Activated CD8-positive, alpha-beta T cell treated with anti-CD3 and anti-CD28 coated beads, Interleukin-2, amount 10 ng/mL, durations not matched to agents 7 days and 5 days (primary cell): ENCODE results near the gene PRKAR1B. TPM values are rescaled to one million over a fixed set of nuclear protein-coding genes. Genes with fewer than 3 reads are reported as not detected.
"Not testable (repeated sequence)": the region's sequence is repeated elsewhere in the genome, so short reads cannot be mapped to it uniquely, and the experiment has no call there.

Source experiments
- ATAC-seq: fragments of 150-1000 bp; cut with Tn5 transposase; one replicate; pipeline ENCODE4 v1.10.0; 2021; ENCODE audit warnings: moderate library complexity
- CTCF ChIA-PET: fragments of 350-600 bp; sonication (Branson Sonifier 250); formaldehyde crosslinking; loops from one replicate; lab custom pipeline; 2021; ENCODE audit warnings: antibody characterized with exemption; lab: Charles Lee
- POLR2A ChIA-PET: fragments of 350-600 bp; sonication (Branson Sonifier 250); formaldehyde crosslinking; loops from one replicate; lab custom pipeline; 2021; ENCODE audit warnings: antibody characterized with exemption; lab: Charles Lee
- DNase-seq: peaks from one replicate; pipeline ENCODE4 v3.0.0-alpha.2; 2020
- H3K27ac Mint-ChIP-seq: one replicate; pipeline ENCODE4 v1.8.0; 2021; ENCODE audit warnings: mild to moderate bottlenecking, mixed read lengths
- H3K27me3 Mint-ChIP-seq: one replicate; pipeline ENCODE4 v1.8.0; 2021; ENCODE audit warnings: low read depth, mixed read lengths
- H3K36me3 Mint-ChIP-seq: one replicate; pipeline ENCODE4 v1.8.0; 2021; ENCODE audit warnings: low read depth, mixed read lengths
- H3K4me1 Mint-ChIP-seq: one replicate; pipeline ENCODE4 v1.8.0; 2021; ENCODE audit warnings: low read depth, mixed read lengths
- H3K4me3 Mint-ChIP-seq: one replicate; pipeline ENCODE4 v1.8.0; 2021; ENCODE audit warnings: mild to moderate bottlenecking, mixed read lengths
- H3K9me3 Mint-ChIP-seq: one replicate; pipeline ENCODE4 v1.8.0; 2022; ENCODE audit warnings: mixed read lengths; ENCODE audit not compliant: insufficient read depth
- total RNA-seq, 2 experiments: library from RNA; stranded (reverse); gene quantifications; one replicate each; pipeline ENCODE4 v1.2.3, GENCODE V29; 2021

Gene PRKAR1B
- total RNA-seq, 2 experiments from 2014 or later, result 56.5 to 58.2 TPM

GRCh38 chr7:652167-652566 lies 74.9 kb downstream of the PRKAR1B start:
- CTCF ChIA-PET, H3K4me1 Mint-ChIP-seq, H3K27ac Mint-ChIP-seq, H3K4me3 Mint-ChIP-seq, ATAC-seq, H3K9me3 Mint-ChIP-seq, POLR2A ChIA-PET, H3K36me3 Mint-ChIP-seq, DNase-seq, H3K27me3 Mint-ChIP-seq: not testable (repeated sequence)

DNA sequence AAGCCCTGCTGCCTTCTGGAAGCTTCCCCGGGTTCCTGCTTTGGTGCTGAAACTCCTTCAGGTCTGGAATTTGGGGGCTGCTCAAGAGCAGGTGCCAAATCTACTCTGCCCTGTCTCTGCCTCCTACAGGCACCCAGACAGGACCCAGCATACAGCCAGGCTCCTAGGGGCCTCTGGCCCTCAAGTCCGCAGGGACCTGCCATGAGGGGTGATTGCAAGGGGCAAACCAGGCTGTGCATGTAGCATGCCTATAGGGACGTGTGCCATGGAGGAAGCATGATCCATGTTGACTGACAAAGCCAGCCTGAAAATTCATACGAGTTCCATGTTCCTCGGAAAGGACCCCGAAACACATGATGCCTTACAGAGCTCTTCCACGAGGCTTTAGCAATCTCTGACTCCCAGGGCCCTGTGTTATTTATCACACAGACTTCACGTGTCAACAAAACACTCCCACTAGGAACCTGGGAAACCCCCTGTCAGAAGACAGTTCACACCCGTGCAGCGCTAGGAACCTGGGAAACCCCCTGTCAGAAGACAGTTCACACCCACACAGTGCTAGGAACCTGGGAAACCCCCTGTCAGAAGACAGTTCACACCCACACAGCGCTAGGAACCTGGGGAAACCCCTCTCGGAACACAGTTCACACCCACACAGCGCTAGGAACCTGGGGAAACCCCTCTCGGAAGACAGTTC lies 75.9 kb downstream of the PRKAR1B start:
- CTCF ChIA-PET, result no interaction called here
- H3K27ac Mint-ChIP-seq, result no peak overlapping the region

GRCh38 chr7:650339-651031 lies 76.6 kb downstream of the PRKAR1B start:
- peaks cover 4% of the 10 kb centered on the region for H3K36me3 Mint-ChIP-seq
- ChIA-PET CTCF (no interaction called here), POLR2A (no interaction called here)
- no peaks in the 10 kb centered on the region for H3K27me3 Mint-ChIP-seq
- H3K27ac Mint-ChIP-seq, result no peak overlapping the region
- no peaks in the 10 kb centered on the region for H3K9me3 Mint-ChIP-seq
- DNase-seq (no peak), ATAC-seq (no peak)
- H3K4me3 Mint-ChIP-seq, result no peak overlapping the region
- H3K4me1 Mint-ChIP-seq, result no peaks in the 10 kb centered on the region

More for the DNA sequence above, 75.9 kb downstream of the PRKAR1B start:
- Mint-ChIP-seq H3K36me3 (peaks cover 4% of the 10 kb centered on the region), H3K4me3 (no peak overlapping the region), H3K27me3 (no peaks in the 10 kb centered on the region), H3K9me3 (no peaks in the 10 kb centered on the region), H3K4me1 (no peaks in the 10 kb centered on the region)
- POLR2A ChIA-PET, result no interaction called here
- DNase-seq (no peak), ATAC-seq (no peak)

DNA sequence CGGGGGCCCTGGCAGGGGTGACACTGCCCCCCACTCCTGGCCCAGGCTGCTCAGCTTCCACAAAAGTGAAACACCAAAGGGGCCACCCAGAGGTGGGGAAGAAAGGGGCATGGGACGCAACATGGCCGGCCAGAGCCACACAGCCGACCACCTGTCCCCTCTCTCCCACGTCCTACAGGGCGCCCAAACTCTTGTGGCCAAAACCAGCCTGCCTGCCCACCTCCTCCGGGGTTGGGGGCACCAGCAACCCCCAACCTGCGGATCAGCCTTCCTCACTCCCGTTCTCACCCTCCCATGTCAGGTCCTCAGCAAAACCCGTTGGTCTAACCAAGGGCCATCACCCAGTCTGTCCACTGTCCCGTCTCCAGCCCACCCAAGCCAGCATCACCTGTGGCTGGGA lies 80.1 kb downstream of the PRKAR1B start:
- ChIA-PET POLR2A (no interaction called here), CTCF (no interaction called here)
- no peaks in the 10 kb centered on the region for H3K4me1 Mint-ChIP-seq
- H3K36me3 Mint-ChIP-seq, result peaks cover 8% of the 10 kb centered on the region
- no peak for ATAC-seq
- no peak for DNase-seq
- no peaks in the 10 kb centered on the region for H3K9me3 Mint-ChIP-seq
- H3K27ac Mint-ChIP-seq, result no peak overlapping the region
- no peaks in the 10 kb centered on the region for H3K27me3 Mint-ChIP-seq
- H3K4me3 Mint-ChIP-seq, result no peak overlapping the region

DNA sequence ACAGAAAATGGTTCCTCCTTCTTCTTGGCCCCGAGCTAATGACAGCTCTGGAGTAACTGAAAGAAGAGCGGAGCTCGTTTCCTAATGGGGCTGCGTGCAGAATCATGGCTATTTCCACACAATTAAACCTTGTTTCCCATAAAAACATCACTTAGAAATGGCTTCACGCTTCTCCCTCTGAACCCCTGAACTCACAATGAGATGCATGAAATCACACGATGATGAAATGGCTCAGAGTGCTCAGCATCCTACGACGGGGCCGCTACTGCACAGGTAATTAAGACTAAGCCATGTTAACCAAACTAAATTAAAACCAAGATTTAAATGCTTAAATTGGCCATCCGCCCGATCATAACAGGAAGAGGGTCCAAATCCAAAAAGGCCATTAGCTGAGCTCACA lies 80.6 kb downstream of the PRKAR1B start:
- CTCF ChIA-PET, result no interaction called here
- POLR2A ChIA-PET, result no interaction called here
- Mint-ChIP-seq H3K27me3 (no peaks in the 10 kb centered on the region), H3K4me3 (no peak overlapping the region), H3K9me3 (no peaks in the 10 kb centered on the region), H3K4me1 (peaks cover under 1% of the 10 kb centered on the region), H3K27ac (no peak overlapping the region), H3K36me3 (peaks cover 9% of the 10 kb centered on the region)
- no peak for ATAC-seq
- no peak for DNase-seq

DNA sequence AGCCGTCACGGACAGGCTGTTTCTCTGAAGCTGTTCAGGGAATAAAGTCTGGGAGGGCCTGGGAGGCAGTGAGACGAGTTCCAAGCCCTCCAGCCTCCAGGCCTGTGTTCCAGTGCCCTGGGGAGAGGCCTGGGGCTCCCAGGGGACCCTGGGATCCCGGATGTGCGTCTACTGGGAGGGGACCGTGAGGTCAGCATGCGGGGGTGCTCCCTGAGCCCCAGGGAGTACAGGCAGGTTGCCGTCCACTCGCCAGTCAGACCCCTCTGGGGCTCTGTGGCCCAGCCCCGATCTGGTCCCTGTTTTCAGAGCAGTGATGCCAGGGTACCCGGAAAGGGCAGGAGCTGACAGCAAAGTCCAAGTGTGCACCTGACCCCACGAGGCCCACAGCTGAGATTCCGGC lies 81.5 kb downstream of the PRKAR1B start:
- H3K27ac Mint-ChIP-seq, result no peak overlapping the region
- ATAC-seq (no peak), DNase-seq (no peak)
- peaks cover 7% of the 10 kb centered on the region for H3K4me1 Mint-ChIP-seq
- no peaks in the 10 kb centered on the region for H3K27me3 Mint-ChIP-seq
- no peak overlapping the region for H3K4me3 Mint-ChIP-seq
- POLR2A ChIA-PET, result interaction anchor here (0.6 kb wide), 1 partner anchor 266 kb away, joined by 3 read pairs; no protein-coding TSS in a partner anchor
- CTCF ChIA-PET, result no interaction called here
- H3K36me3 Mint-ChIP-seq, result peaks cover 12% of the 10 kb centered on the region
- H3K9me3 Mint-ChIP-seq, result no peaks in the 10 kb centered on the region

DNA sequence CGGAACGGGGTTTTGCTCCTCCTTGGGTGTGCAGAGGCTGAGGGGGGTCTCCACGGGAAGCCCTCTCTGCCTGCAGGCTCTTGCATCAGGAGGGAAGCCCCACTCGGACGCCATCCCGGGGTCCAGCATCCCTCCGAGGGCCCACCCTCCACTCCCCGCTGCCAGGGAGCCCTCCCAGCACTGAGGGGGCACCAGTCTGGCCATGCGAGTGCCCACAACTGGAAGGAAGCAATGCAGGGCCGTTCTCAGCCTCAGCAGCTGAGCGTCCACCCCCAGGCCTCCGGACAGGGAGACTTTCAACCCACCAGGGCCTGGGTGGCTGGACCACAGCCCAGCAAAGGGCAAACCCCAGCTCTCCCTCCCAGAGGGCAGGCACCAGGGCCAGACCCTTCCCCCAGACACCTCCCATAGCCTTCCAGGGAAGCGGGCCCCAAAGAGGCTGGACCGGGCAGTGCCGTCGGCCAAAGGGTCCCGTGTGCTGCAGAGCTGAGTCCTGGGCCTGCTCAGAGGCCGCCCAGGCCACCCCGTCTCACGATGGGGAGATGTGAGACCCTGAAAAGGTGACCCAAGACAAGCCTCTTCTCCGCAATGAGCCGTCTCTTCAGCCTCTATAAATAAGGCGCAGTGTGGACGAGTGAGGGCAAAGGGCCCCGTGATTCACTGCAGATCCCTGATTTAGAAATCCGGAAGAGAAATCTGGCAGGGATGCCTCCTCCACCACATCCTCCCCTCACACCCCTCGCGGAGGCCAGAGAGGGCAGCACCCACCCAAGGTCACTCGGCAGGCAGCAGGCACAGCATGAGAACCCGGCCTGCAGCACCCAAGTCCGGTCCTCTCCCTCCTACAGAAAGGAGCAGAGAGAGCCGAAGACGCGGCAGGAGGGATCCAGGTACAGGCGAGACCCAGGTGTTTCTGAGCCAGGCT lies 82.4 kb downstream of the PRKAR1B start:
- no peak overlapping the region for H3K27ac Mint-ChIP-seq
- H3K36me3 Mint-ChIP-seq, result peaks cover 13% of the 10 kb centered on the region
- DNase-seq (no peak), ATAC-seq (no peak)
- H3K27me3 Mint-ChIP-seq, result no peaks in the 10 kb centered on the region
- peaks cover 12% of the 10 kb centered on the region for H3K4me1 Mint-ChIP-seq
- POLR2A ChIA-PET, result no interaction called here
- H3K4me3 Mint-ChIP-seq, result no peak overlapping the region
- H3K9me3 Mint-ChIP-seq, result no peaks in the 10 kb centered on the region
- CTCF ChIA-PET, result no interaction called here

DNA sequence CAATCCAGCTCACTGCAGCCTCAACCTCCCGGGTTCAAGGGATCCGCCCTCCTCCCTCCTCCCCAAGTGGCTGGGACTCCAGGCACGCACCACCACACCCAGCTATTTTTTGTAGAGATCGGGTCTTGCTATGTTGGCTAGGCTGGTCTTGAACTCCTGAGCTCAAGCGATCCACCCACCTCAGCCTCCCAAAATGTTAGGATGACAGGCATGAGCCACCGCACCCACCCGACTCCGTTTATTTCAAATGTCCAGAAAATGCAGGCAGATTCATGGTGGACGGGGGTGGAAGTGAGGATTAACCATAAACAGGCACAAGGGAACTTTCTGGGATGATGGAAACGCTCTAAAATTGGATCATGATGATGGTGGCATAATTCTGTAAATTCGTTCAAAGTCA lies 85.1 kb downstream of the PRKAR1B start:
- no peaks in the 10 kb centered on the region for H3K9me3 Mint-ChIP-seq
- H3K36me3 Mint-ChIP-seq, result peaks cover 12% of the 10 kb centered on the region
- no peak overlapping the region for H3K27ac Mint-ChIP-seq
- H3K4me3 Mint-ChIP-seq, result no peak overlapping the region
- ATAC-seq (no peak), DNase-seq (no peak)
- ChIA-PET POLR2A (no interaction called here), CTCF (no interaction called here)
- no peaks in the 10 kb centered on the region for H3K27me3 Mint-ChIP-seq
- peaks cover 14% of the 10 kb centered on the region for H3K4me1 Mint-ChIP-seq

- DNase-seq, result no peak
- no peak for ATAC-seq
- Mint-ChIP-seq H3K36me3 (peaks cover 16% of the 10 kb centered on the region), H3K27me3 (no peaks in the 10 kb centered on the region), H3K4me1 (peaks cover 18% of the 10 kb centered on the region), H3K9me3 (no peaks in the 10 kb centered on the region), H3K4me3 (no peak overlapping the region), H3K27ac (no peak overlapping the region)
- POLR2A ChIA-PET, result no interaction called here
- CTCF ChIA-PET, result no interaction called here
These were observed 85.8 kb downstream of the PRKAR1B start for GRCh38 chr7:641269-641671.

GRCh38 chr7:638256-639011 lies 88.6 kb downstream of the PRKAR1B start:
- peaks cover 16% of the 10 kb centered on the region for H3K36me3 Mint-ChIP-seq
- no peak overlapping the region for H3K4me3 Mint-ChIP-seq
- ChIA-PET CTCF (no interaction called here), POLR2A (no interaction called here)
- ATAC-seq (no peak), DNase-seq (no peak)
- no peak overlapping the region for H3K27ac Mint-ChIP-seq
- H3K9me3 Mint-ChIP-seq, result no peaks in the 10 kb centered on the region
- no peaks in the 10 kb centered on the region for H3K27me3 Mint-ChIP-seq
- H3K4me1 Mint-ChIP-seq, result peaks cover 18% of the 10 kb centered on the region

DNA sequence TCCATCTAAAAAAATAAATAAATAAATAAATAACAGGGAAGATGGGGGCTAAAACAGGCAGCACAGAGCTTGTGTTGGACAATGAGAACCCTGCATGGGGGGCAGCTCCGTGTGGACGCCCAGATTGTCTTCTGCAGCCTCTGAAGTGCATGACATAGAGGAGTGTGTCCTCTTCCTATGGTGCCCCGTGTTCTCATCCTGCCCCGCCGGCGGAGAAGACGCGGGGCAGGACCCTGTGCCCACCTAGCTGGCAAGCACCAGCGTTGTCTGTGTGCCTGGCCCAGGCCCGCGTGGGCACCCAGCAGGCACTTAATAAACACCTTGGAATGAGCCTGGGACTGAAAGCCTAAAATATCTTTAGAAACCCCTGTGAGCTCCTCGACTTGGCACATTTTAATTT lies 89.3 kb downstream of the PRKAR1B start:
- H3K27ac Mint-ChIP-seq, result no peak overlapping the region
- DNase-seq (no peak), ATAC-seq (no peak)
- no peaks in the 10 kb centered on the region for H3K9me3 Mint-ChIP-seq
- no peak overlapping the region for H3K4me3 Mint-ChIP-seq
- H3K4me1 Mint-ChIP-seq, result peaks cover 18% of the 10 kb centered on the region
- ChIA-PET CTCF (no interaction called here), POLR2A (no interaction called here)
- peaks cover 16% of the 10 kb centered on the region for H3K36me3 Mint-ChIP-seq
- no peaks in the 10 kb centered on the region for H3K27me3 Mint-ChIP-seq
